ENCODE results near the gene SAFB.
A peak's percentile ranks its signal among the peaks of the same experiment; 100 is the strongest.

SAFB gene

DNA sequence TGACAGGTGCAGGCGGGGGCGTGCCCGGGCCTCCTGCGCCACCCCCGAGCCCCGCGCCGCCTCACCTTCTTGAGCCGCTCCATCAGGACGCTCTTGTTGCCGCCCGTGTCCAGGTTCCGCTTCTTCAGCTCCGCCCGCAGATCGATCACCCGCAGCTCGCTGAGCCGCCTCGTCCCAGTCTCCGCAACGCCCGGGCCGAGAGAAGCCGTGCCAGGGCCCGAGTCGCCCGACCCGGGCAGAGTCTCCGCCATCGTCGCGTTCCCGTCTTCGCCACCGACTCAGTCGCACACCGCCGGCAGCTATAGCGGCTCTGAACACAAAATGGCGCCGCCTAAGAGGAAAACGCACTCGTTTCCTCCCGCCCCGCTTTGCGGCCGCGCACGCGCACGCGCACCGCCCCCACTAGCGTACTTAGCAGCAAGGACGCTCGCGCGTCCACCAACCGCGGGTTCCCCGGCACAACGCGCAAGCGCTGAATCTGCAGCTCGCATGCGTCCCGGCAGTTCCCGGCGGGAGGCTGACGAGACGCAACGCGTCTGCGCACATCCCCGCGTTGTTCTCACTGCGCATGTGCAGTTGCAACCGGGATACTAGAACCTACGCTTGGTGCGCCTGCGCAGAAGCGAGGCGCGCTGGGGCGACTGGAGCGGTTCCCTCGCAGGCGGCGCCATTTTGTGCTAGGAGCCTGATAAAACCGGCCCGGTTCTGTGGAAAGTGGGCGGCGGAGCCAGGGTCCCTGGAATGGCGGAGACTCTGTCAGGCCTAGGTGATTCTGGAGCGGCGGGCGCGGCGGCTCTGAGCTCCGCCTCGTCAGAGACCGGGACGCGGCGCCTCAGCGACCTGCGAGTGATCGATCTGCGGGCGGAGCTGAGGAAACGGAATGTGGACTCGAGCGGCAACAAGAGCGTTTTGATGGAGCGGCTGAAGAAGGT lies at the start of gene SAFB, which contains the start of gene SAFB2:
Gene SAFB (plus strand): TSS at position 619 of the 932 bp plus-strand sequence. CDS start 123 bp downstream, at position 742.
Gene SAFB2 (minus strand): TSS at position 312 of the 932 bp plus-strand sequence. CDS start 61 bp downstream, at position 251.
- peak; percentile 99 for DNase-seq (ENCODE audit: low read depth)

DNA sequence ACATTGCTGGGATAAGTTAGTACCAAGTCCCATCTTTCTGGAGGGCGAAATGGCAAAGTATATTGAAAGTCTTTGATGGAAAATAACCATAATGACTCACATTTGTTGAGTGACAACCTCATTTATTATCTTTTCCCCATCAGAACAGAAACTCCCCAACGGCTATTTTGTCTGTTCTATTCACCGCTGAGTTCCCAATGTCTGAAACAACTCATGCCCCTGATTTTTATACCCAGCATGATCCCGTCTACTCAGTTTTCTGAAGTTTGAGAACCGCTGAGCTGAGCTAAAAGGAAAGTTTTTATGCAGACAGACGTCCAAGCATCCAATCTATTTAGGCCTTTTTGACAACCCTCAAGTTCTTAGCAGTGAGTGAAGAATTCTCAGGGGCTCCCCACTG lies 47.3 kb upstream of the SAFB start:
- DNase-seq (ENCODE audit: low read depth): no peak

DNA sequence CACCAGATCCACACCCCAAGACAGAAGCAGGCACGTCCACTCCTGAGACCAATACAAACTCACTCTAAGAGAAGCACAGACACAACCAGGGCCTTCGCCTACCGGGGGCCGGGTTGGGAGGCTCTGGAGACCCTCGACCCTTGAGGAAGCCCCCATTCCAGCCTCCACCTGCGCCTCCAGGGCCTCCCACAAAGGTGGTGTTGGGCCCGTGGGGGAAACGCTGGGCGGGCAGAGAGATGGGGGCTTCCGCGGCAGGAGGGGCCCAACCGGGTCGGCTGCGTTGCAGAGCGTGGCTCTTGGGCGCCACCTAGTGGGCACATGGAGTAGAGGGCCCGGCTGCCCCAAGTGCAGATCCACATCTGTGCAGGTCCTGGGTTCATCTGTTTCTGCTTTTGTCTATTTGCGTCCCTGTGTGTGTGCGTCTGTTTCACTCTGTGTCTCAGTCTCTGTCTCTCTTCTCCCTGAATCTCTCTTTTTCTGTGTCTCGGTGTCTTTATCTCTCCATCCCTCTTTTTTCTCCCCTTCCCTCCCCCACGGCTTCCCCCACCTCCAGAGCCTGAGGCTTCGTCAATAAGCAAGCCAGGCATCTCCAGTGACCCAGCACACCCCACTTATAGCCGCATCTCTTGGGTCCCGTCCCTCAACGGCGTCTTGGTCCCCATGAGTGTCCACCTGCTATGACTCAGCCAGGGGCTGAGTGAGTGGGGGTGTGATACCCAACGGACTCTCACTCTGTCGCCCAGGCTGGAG lies 44.6 kb upstream of the SAFB start:
- peak; percentile 45 for DNase-seq (ENCODE audit: low read depth)

DNA sequence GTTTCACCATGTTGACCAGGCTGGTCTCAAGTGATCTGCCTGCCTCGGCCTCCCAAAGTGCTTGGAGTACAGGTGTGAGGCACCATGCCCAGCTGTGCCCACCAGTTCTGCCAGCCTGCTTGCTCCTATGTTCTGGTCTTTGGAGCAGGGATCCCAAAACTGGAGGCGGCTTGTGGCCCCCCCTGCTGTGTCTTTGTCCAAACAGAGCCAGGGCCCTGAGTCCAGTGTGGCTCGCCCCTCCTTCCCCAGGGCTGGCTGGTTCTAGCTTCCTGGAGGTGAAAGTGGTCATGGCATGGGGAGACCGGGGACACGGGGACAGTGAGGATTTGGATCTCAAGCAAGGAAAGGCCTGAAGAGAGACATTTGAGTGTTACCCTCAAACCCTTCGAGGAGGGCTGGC lies 43.6 kb upstream of the SAFB start:
- no peak for DNase-seq (ENCODE audit: low read depth)

DNA sequence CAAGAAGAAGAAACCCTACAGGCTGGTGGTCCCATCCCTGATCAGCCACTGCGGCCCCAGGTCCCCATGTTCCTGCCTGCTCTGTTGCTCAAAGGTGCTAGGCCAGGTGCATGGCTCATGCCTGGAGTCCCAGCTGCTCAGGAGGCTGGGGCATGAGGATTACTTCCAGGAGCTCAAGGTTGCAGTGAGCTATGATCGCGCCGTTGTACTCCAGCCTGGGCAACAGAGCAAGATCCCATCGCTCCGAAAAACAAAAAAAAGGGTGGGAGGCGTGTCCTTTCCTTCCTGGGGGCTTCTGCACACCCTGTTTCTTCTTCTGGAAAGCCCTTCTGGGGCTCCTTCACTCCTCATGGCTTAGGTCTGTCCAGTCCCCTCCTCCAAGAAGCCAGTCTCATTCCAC lies 43.2 kb upstream of the SAFB start:
- no peak for DNase-seq (ENCODE audit: low read depth)

DNA sequence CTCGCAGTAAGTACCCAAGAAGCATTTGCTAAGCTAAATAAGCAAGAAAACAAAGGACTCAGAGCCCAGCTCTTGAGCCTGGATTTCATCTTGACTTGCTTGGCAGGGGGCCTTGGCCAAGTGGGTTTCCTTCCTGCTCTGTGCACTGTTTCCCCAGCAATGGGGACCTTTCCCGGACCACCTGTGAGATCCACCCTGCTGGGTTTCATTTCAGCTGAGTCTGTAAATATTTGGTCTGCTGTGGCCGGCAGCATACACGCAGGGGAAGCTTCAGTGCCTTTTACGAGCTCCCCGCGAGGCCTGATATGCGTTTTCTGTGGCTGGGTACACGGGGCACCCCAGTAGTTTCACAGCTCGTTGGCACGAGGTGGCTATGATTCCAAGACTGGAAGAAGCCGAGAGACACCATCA lies 42.7 kb upstream of the SAFB start:
- DNase-seq (ENCODE audit: low read depth): no peak

DNA sequence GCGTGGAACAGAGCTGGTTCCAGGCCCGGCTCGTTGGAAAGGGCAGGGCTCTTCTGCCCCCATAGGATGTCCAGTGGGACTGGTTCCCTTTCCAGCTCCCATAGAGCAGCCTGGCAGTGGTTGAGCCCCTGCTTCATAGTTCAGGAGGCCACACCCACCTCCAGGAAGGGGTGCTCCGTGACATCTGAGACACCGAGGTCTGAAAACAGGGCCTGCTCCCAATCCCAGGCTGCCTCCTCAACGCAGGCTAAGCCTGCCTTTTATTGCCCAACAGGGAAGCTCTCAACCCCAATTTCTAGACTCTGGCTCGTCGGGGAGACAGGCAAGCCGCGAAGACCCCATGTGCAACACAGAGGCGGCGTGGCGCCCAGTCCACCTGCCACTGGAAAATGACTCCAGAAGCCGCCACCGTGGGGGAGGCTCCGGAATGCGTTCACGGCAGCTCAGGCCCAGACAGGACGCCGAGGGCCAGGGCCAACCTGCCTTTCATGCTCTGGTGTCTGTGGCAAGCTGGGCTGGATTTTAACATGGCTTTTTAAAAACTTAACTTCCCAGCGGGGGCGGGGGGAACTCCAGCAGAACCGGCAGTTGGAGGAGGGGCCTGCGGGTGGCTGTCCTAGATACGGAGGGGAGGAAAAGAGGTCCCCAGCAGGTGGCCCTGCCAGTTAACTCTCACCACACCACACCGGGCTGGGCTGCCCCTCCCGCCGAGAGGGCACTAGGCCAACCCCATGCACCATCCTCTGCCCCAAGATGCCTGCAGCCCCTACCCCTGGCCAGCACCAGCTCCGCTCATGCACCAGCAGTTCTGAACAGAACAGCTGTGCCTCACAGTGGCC lies 37.2 kb upstream of the SAFB start:
- DNase-seq (ENCODE audit: low read depth): no peak

DNA sequence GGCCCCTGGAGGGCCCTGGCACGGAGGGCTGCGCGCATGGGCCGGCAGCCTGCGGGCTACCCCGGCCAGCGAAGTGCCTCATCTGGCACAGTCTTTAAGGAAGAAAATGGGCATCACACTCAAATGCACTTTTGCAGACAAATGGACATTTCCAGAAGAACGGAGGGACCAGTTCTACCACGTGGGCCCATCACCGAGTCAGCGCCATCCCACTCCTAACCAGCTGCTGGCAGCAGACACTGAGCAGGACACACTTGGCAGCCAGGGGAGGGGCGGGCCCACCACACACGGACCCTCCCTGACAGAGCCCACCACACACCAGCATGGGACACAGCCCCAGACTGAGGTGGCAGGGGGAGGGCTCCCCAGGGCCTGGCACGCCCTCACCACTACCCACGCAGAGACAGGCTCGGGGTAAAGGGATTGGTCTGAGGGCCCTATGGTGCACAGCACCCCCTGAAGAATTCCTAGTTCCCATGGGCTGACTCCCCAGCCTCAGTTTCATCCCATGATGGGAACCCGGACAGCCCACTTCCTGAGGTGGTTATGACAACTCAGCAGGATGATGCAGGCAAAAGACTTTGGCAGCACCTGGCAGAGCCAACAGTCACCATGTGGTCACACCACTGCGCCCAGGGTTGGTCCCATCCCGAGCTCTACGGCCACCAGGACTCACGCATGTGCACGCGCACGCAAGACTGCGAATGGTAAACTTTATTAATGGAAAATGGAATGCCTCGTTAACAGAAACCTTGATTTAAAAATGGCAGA lies 36.4 kb upstream of the SAFB start:
- no peak for DNase-seq (ENCODE audit: low read depth)

DNA sequence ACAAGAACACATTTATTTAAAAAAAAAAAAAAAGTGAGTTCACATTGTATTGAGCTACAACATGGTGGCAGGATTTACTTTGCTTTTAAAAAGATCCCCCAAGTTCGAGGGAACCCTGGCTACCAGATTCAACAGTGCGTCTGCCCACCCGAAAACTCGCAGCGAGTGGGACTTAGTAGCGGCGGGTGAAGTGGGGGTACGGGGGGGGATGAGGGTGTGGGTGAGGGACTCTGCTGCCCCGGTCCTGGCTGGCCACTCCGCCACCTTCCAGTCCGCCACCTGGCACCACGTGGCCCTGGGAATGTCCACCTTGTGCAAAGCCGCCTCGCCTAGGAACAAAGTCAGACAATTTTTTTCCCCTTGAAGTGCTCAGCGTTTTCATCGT lies 35.8 kb upstream of the SAFB start:
- no peak for DNase-seq (ENCODE audit: low read depth)

DNA sequence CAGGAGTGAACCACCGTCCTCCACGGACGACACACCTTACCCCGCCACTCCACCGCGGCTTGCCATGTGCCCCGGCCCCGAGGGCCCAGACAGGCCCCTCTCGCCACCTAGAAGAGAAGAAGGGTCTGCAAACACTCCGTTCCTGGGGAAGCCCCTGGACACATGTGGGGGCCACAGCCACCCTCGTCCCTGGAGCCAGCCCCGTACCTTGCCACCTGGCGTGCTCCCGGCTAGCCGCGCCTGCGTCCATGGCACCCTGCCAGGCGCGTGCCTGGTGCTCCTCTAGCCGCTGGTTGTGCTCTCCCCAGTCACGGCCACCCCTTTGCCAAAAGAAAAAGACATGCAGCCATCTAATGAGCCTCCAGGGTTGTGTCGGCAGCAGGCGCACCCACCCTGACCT lies 35.2 kb upstream of the SAFB start:
- no peak for DNase-seq (ENCODE audit: low read depth)

DNA sequence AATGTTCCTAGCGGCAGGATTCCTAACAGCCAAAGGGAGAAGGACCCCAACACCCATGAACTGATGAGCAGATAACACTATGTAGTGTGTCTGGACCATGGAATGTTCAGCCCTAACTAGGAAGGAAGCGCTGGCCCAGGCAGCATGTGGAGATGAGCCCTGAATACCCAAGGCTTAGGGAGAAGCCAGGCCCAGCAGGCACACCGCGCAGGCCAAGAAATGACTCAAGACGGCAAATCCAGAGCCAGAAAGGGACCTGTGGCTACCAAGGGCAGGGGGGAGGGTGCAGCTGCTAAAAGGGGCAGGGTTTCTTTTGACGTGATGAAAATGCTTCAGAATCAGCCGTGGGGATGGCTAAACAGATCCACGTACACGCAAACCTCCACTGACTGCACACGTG lies 34.4 kb upstream of the SAFB start:
- no peak for DNase-seq (ENCODE audit: low read depth)

DNA sequence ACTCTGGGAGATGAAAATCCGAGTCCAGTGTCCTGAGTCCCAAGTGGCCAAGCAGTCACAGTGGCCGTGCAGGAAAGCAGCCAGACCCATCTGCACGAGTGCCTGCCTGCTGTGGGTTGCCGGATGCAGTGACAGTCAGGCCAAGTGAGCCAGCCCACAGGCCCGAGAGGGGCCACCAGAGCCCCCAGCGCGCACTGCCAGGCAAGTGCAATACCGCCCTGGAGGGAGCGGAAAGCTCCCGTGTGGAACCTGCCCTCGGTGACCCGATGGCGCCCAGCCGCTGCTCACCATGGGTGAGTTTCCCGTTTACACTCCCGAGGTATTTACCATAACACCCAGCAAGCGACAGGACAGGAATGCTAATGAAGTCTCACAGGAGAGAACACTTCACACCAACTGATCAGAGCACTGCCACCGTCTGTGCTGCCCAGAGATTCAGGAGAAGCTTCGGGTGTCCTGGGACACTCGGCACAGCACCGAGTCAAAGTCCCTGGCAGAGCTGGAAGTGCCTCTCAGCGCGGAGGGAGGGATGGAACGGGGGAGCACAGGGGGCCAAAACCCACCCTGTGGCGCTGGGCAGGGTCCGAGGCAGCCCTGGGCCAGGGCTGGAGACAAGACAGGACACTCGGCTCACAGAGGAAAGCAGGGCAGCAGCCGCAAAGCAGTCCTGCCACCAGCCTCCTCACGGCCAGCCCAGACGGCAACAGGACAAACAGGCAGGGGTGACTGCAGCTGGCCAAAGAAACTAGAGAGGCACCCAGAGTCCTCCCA lies 33.8 kb upstream of the SAFB start:
- no peak for DNase-seq (ENCODE audit: low read depth)

DNA sequence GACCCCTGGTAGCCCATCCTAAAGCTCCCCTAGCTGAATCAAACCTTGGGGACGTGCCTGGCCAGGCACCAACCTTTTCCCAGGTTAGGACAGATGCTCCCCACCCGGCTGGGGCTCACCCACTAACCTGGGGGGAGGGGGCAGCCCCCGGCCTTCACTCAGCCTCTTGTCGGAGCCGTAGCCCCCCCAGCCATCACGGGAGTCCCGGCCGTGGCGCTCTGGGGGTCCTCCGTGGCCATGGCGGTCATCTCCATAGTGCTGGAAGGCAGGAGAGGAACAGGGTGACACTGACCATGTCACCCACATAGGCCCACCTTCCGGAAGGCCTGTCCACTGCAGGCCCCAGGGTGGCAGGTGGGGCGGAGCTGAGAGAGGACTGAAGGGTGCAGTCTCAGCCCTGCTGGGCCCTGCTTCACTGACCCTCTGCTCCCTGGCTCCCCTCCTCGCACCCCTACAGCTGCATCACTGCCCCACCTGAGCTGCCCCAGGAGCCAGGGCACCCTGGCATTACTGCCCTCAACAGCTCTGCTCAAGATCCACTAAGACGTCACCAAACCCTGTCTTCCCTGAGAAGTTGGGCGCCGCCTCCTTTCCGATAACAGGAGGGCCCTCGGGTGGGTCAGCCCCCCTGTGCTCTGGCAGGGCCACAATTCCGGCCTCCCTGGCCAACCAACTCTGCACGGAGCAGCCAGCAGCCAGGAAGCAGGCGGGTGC lies 32.6 kb upstream of the SAFB start:
- no peak for DNase-seq (ENCODE audit: low read depth)

DNA sequence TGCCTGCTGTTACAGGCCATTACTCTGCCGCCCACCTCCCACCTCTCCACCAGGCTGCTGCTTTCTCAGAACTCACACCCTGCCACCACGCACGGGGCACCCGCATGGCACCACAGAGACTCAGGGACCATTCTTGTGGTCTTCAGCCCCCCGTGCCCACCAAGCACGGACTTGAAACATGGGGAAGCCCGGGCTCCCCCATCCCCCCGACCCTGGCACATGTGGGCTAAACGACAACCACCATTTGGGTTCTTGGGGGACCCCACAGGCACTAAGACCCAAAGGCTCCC lies 32.1 kb upstream of the SAFB start:
- no peak for DNase-seq (ENCODE audit: low read depth)

DNA sequence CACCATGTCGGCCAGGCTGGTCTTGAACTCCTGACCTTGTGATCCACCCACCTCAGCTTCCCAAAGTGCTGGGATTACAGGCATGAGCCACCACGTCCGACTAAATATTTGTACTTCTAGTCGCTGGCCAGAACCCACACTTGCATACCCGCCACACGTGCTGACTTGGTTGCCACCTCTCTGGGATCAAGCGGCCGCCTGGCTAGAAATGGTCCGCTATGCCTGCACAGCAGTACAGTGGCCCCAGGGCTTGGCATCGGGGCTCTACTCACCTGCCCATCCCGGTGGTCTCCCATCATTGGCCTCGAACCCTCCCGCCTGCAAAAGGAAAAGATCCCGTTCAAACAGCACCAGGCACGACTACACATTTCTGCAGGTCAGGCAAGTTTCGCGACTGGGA lies 31.4 kb upstream of the SAFB start:
- no peak for DNase-seq (ENCODE audit: low read depth)

DNA sequence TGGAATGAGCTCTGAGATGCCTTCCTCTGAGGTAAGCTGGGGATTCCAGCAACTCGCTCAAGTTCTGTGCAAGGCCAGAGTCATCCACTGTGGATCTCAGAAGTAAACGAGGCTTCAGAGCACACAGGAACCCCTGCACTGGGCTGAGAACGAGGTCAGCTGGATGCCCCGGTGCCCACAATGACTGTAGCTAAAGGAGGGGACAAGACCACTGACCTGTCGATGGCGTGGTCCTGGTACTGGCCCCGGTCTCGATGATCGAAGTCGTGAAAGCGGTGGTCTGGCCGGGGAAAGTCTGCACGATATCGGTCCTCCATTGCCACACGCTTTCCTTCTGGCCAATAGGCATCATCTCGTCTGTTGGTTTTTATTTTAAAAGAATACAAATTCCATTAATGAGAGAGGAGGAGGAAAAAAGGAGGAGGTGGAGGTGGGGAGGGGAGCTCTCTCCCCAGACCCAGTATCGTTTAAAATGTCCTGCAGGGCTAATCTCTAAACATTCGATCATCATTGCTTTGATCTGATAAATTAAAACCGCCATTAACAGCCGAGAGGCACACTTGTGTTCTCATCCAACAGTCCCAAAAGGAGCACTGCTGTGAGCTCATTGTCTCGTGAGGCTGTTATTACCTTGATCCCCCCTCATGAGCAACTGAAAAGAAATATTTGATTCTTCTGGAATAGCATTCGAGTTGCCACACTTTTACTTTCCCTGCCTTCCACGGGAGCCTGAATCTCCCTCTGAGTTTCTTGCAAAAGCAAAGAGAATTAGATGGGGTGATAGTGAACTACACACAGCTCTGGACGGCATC lies 30.1 kb upstream of the SAFB start:
- DNase-seq (ENCODE audit: low read depth): no peak

DNA sequence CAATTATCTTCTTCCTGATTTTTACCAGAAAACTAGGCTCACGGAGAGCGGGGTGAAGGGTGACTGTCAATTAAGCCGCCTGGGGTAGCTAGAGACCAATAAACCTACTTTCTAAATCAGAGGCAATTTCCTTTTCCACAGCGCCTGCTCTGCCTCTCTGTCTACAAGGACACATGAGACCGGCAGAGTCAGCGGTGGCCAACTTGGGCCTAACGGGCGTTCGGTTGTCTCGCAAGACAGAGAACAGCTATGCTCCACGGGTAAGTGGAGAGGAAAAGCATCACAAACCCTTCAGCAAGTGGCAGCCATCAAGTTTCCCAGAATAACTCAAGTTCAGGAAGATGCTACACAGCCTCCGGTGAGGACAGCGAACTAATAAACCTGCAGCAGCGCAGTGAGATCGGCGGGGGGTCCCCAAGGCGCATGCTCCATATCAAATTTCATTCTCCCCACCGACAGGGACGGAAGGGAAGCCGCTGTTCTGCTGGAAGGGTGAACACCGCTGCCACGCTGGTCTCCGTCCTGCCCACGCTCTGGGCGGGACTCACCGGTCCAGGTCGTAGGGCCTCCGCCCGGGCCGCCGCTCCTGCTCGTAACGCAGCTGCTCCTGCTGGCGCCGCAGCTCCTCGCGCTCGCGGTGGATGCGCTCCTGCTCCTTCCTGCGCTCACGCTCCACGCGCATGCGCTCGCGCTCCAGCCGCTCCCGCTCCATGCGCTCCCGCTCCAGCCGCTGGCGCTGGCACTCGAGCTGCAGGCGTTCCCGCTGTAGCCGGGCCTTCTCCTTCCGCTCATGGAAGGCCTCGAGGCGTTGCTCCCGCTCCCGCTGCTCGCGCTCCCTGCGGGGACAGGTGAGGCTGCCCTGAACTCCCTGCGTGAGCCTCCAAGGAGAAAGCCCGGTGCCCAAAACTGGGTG lies 29.3 kb upstream of the SAFB start:
- no peak for DNase-seq (ENCODE audit: low read depth)

DNA sequence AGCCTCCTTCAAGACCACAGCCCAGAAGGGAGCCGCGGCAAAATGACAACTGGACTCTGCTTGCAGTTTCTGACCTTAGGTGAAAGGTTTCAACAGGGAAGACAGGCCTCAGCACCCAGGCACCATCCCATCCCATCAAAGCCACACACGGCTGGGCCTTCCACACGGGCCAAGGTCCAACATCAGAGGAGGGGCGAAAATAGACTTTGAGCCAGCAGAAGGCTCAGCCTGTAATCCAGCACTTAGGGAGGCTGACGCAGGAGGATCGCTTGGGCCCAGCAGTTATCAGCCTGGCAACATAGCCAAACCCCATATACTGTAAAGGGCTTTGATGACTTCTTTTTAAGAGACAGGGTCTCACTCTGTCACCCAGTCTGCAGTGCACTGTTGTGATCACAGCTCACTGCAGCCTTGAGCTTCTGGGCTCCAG lies 28.3 kb upstream of the SAFB start:
- DNase-seq (ENCODE audit: low read depth): no peak

Measured in fibroblast of gingiva (primary cell).